Ovary (tissue), 10 donors: ENCODE data around the gene PUSL1. TPM values are rescaled to one million over a fixed set of nuclear protein-coding genes. Genes with fewer than 3 reads are reported as not detected.
A peak's percentile ranks its signal among the peaks of the same experiment; 100 is the strongest.

Experiments
- DNase-seq, 5 donors: peaks; one replicate each; pipeline ENCODE4 v3.0.0-alpha.2; 2019 to 2020
- H3K27ac ChIP-seq, 2 donors: fragments of 200-600 bp; one replicate each; pipeline versions ENCODE4 v1.5.1 to v1.8.0; 2019 to 2022
- H3K27me3 ChIP-seq: fragments of 200-600 bp; one replicate; pipeline ENCODE4 v1.8.0; 2022
- H3K36me3 ChIP-seq: fragments of 200-600 bp; sonication (generic); one replicate; pipeline ENCODE4 v1.5.1; 2019
- H3K4me1 ChIP-seq: one replicate; pipeline ENCODE4 v1.8.1; 2013; ENCODE audit warnings: mild to moderate bottlenecking, moderate library complexity; ENCODE audit not compliant: insufficient read depth
- H3K4me3 ChIP-seq: fragments of 200-600 bp; sonication (generic); one replicate; pipeline ENCODE4 v1.5.1; 2017
- H3K9me3 ChIP-seq, 2 donors: fragments of 200-600 bp in 1 of 2; sonication (generic) in 1 of 2; one replicate each; pipeline versions ENCODE4 v1.5.1 to v1.8.1; 2013 to 2019; ENCODE audit warnings: mild to moderate bottlenecking in 1 of 2, moderate library complexity in 1 of 2
- CTCF ChIP-seq, 3 donors: fragments of 450-650 bp in 2 of 3; fragments of 200-600 bp in 1 of 3; IDR thresholded peaks; one replicate each; pipeline versions ENCODE4 v1.5.1 to v1.8.0; 2016 to 2022; ENCODE audit warnings: antibody characterized with exemption in 3 of 3, mild to moderate bottlenecking in 1 of 3
- EP300 ChIP-seq: sonication (generic); formaldehyde crosslinking; IDR thresholded peaks from one replicate; pipeline ENCODE4 v1.6.1; 2017; ENCODE audit warnings: antibody characterized with exemption
- POLR2A ChIP-seq: fragments of 450-650 bp; IDR thresholded peaks from one replicate; pipeline ENCODE4 v1.6.1; 2017; ENCODE audit warnings: antibody characterized with exemption, mild to moderate bottlenecking, moderate library complexity
- WGBS, 3 donors: extraction: QIAGEN DNeasy Blood & Tissue Kit in 1 of 3; methylation state at CpG; one replicate each; pipeline versions ENCODE4 v1.1.5 to v1.1.7; 2013 to 2017; 5-methylcytosine and 5-hydroxymethylcytosine counted together
- intact Hi-C, 4 donors: fragments of 100-400 bp; cut with DNase I; formaldehyde crosslinking; loops; one replicate each; pipeline versions ENCODE4 v1.11.0 to v1.15.1; 2022 to 2023
- long read RNA-seq, 3 donors: library from polyadenylated mRNA in 2 of 3; unstranded in 2 of 3; transcript quantifications; one replicate each; pipeline ENCODE4 v2.0.0 and lab custom pipeline, GENCODE V29; 2021 to 2026
- polyA plus RNA-seq, 2 donors: library from polyadenylated mRNA; stranded (reverse); fragments of 200-250 nt in 1 of 2; fragments of 350-450 nt in 1 of 2; fragmentation: Illumina TruSeq in 1 of 2; extraction: RNeasy Lipid Tissue Mini Kit (QIAGEN cat#74804) in 1 of 2; gene quantifications; one replicate each; pipeline ENCODE4 v1.2.3, GENCODE V29; 2013 to 2014
- total RNA-seq, 7 donors: library from RNA; depleted of rRNA in 2 of 7; stranded (reverse); fragments of >200 nt in 2 of 7; fragmentation: NEBNext Ultra II Directional in 3 of 7; extraction: Animal tissue kit (Norgen Biotek cat#: 25700) in 3 of 7; gene quantifications; one replicate each; pipeline versions ENCODE4 v1.1.0 to v1.2.4, GENCODE V29; 2016 to 2023
- donor health status: DM: no; HTN: no; CAD: no; lungs with moderate emphysema.
- donor health status: DM: no; HTN: no; CAD: no.
- donor health status: Bipolar disorder and iron deficiency.
- donor health status: DM: yes; HTN: yes; CAD: no.
- donor health status: DM: no; HTN: no; CAD: no.
- donor health status: DM: yes; HTN: yes; CAD: no.

PUSL1 gene
- total RNA-seq: 10 to 100 TPM; 12.5 to 27.6 (median 21.7) TPM
- 10 to 100 TPM in 1 of 2 donors, under 1 TPM in 1; 0.18 to 14.7 TPM for polyA plus RNA-seq
- long read RNA-seq, donor 1, transcript PUSL1-201 (8 exons, 1,287 nt): major isoform, 41 of 61 reads
- long read RNA-seq, donor 1, partial matches to known transcripts: 2 of 61 reads
- long read RNA-seq, donor 1, other reads (novel, unspliced or antisense): 18 of 61 reads
- long read RNA-seq, donor 2, partial matches to known transcripts: 40 of 44 reads
- long read RNA-seq, donor 2, other reads (novel, unspliced or antisense): 0 of 44 reads
- long read RNA-seq, donor 3, transcript PUSL1-201 (8 exons, 1,287 nt): major isoform, 10 of 21 reads
- long read RNA-seq, donor 3, partial matches to known transcripts: 5 of 21 reads
- long read RNA-seq, donor 3, other reads (novel, unspliced or antisense): 6 of 21 reads

GRCh38 chr1:1307923-1308755 lies at the start of gene PUSL1, which contains the start of gene ACAP3:
Gene PUSL1 (plus strand): TSS chr1:1308597. CDS start chr1:1308644, 47 bp downstream.
Gene ACAP3 (minus strand): TSS chr1:1307930. CDS start chr1:1307815, 115 bp downstream.
- Histone ChIP-seq H3K36me3 (no peaks in the 10 kb centered on the region), H3K9me3 (no peaks in the 10 kb centered on the region), H3K27me3 (no peaks in the 10 kb centered on the region), H3K27ac (peak within 1 kb of the TSS; percentile 67 to 91), H3K4me3 (peak within 1 kb of the TSS; percentile 68), H3K4me1 (peaks cover 32% of the 10 kb centered on the region)
- TF ChIP-seq EP300 (peak; percentile 23), CTCF (IDR thresholded peaks at IDR 0.05) (peak in 1 of 3 donors; percentile 10), POLR2A (peak; percentile 51)
- 1% methylated on average over 59 to 131 of the region's 131 CpGs for WGBS, 3 donors
- DNase-seq: peak; percentile 90 to 96 (median 92)
- intact Hi-C loops: no loop called here

GRCh38 chr1:1259119-1259488 lies 49.3 kb upstream of the PUSL1 start:
- Histone ChIP-seq H3K4me3 (no peak overlapping the region), H3K27me3 (no peaks in the 10 kb centered on the region), H3K36me3 (peaks cover 4% of the 10 kb centered on the region), H3K9me3 (no peaks in the 10 kb centered on the region), H3K4me1 (no peaks in the 10 kb centered on the region), H3K27ac (no peak overlapping the region)
- 91 to 95% (median 92%) methylated on average over 22 of the region's 22 CpGs for WGBS, 3 donors
- no peak for DNase-seq
- TF ChIP-seq POLR2A: no peak
- no peak for TF ChIP-seq CTCF (IDR thresholded peaks at IDR 0.05)
- no peak for TF ChIP-seq EP300
- intact Hi-C loops: no loop called here

- H3K4me3 ChIP-seq: no peak overlapping the region
- no peaks in the 10 kb centered on the region for H3K9me3 ChIP-seq
- intact Hi-C loops: no loop called here
- DNase-seq: no peak
- no peaks in the 10 kb centered on the region for H3K27me3 ChIP-seq
- TF ChIP-seq CTCF (IDR thresholded peaks at IDR 0.05): no peak
- TF ChIP-seq POLR2A: no peak
- TF ChIP-seq EP300: no peak
- peaks cover 4% of the 10 kb centered on the region for H3K36me3 ChIP-seq
- H3K27ac ChIP-seq: no peak overlapping the region
- no peaks in the 10 kb centered on the region for H3K4me1 ChIP-seq
- WGBS, 3 donors: 92 to 93% (median 92%) methylated on average over 18 of the region's 18 CpGs
Observed at GRCh38 chr1:1259540-1259939, 48.9 kb upstream of the PUSL1 start.

- no peak for TF ChIP-seq EP300
- TF ChIP-seq CTCF (IDR thresholded peaks at IDR 0.05): no peak
- TF ChIP-seq POLR2A: no peak
- intact Hi-C loops: no loop called here
- 80 to 89% (median 85%) methylated on average over 26 of the region's 26 CpGs for WGBS, 3 donors
- DNase-seq: peak in 1 of 5 donors; percentile 32
- no peak overlapping the region for H3K27ac ChIP-seq
- H3K36me3 ChIP-seq: peaks cover 4% of the 10 kb centered on the region
- no peaks in the 10 kb centered on the region for H3K4me1 ChIP-seq
- H3K9me3 ChIP-seq: no peaks in the 10 kb centered on the region
- no peaks in the 10 kb centered on the region for H3K27me3 ChIP-seq
- no peak overlapping the region for H3K4me3 ChIP-seq
Observed at GRCh38 chr1:1259951-1260600, 48.3 kb upstream of the PUSL1 start.
